Right renal pelvis (tissue), 4 donors: ENCODE data around the gene TIAM1. TPM values are rescaled to one million over a fixed set of nuclear protein-coding genes. Genes with fewer than 3 reads are reported as not detected.

Source experiments
- DNase-seq, 4 donors: peaks; one replicate each; pipeline ENCODE4 v3.0.0-alpha.2; 2013; ENCODE audit warnings: low read depth in 4 of 4, low spot score in 3 of 4, missing footprints in 1 of 4
- polyA plus RNA-seq, 4 donors: library from polyadenylated mRNA; unstranded; fragments of 120-200 nt; gene quantifications; one replicate each; pipeline ENCODE4 v1.2.1, GENCODE V29; 2013; ENCODE audit not compliant: insufficient read length in 4 of 4

TIAM1 gene
- polyA plus RNA-seq, 4 donors: 11.7 to 17.7 (median 15.2) TPM

DNA sequence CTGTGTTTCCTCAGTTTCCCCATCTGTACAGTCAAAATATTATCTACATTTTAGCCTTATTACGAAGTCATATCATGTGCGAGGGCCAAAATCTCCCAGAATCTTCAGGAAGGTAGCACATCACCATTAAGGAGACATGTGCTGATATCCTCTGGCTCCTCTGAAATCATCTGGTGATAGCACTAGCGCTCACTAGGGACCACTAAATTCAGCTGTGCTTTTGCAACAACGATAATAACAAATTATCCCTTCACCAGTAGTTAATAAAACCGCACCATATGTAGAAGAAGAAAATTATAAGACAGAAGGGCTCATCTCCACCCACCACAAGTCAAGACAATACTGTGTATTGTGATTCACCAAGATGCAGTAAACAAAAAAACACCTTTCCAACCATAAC lies 53.3 kb downstream of the TIAM1 start:
- no peak for DNase-seq

DNA sequence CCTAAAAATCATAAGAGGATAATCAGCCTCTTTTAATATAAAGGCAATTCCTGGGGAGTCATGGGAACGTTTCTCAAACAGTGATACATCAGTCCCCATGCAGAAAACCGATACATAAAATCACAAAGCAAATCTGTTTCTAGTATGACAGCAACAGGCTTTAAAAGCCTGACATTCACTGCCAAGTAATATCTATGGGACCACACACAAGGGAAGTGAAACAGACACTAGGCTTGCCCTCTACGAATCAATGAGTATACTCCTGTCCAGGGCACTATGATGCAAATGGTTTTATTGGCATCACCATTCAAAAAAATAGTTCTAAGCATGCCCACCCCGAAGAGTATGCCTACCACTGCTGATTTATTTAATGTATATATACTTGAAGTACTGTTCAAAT lies 54.4 kb downstream of the TIAM1 start:
- no peak for DNase-seq

GRCh38 chr21:31288191-31288590 lies 55.9 kb downstream of the TIAM1 start:
- no peak for DNase-seq

- no peak for DNase-seq
Measured at GRCh38 chr21:31287201-31287600, 56.9 kb downstream of the TIAM1 start.

DNA sequence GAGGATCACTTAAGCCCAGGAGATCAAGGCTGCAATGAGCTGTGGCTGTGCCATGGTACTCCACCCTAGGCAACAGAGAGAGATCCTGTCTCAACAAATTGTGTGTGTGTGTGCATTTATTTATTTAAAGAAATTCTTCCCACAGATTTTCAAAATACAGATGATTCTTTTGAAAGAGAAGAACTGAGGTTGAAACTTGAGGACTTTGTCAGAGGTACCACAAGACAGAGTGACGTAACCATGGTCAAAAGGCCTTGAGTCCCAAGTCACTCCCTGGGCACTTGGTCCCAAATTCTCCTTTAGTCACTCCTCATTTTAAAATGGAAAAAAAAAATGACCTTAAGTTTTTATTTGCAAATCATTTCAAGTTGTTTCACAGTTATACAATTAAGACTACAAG lies 57.4 kb downstream of the TIAM1 start:
- no peak for DNase-seq

DNA sequence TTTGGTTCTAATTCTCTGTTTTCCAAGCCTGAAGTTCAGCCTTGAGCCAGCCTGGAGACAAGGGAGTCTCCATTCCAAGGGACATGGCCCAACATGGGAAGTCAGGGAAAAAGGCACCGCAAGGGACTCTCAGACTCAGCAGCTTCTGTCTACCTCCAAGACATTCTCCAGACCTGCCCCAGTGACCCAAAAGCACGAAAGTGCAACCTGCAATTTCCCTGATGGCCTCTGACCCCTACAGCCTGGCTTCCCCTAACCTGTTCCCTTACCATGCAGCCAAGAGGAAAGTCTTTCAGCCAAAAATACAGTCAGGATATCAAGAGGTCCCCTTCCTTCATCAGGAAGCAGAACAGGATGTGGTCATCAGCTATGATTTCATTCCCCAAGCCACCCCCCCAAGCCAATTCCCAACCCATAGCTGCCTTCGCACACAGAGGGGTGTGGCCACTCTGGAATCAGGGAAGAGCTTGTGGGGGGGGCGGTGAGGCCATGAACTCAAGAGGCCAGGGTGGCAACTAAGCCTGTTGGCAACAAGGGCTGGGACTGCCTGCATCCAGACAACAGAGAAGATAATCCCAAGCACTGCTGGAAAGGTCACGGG lies 59.2 kb downstream of the TIAM1 start:
- no peak for DNase-seq

DNA sequence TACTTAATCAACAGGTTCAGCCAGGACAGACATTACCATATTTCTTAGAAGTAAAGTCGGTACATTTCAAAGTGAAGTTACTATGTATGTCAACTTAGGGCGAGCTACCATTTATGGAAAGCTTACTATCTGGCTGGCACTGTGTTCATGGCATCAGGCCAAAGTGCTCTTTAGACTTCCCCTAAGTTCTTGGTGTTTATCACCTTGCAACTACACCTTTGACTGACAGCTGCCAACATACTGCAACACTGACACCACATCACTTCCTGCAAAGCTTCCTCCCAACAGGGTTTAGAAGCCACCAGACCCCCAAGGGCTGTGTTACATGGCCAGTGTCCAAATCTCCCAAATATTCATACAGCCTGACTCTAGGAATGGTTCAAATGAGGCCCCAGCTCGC lies 61.0 kb downstream of the TIAM1 start:
- no peak for DNase-seq

DNA sequence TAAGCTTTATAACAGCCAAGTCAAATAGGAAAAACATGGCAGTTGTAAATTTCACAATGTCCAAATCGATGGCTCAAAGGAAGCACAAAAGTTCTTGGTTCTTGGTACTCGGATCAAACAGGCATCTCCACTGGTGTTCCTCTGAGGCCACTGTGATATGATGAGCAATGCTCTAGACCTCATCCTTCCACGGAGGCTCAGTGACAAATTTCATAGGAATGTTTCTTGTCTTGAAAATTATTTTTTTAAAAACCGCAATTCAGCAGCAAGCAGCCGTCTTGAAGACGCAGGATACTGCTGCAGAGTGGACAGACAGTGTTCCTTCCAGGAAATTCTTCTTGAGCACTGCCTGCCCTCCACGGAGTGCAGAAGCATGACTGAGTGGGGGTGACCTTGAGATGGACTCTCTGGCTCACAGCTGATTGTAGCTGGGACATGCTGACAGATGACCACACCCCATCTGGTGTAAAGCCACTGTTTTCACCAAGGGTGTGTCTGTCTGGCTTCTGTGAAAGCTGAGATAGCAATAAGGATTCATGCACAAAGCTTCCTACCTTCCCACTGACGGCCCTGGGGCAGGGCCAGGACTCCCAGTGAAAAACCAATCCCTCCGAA lies 61.9 kb downstream of the TIAM1 start:
- no peak for DNase-seq

GRCh38 chr21:31281561-31281960 lies 62.5 kb downstream of the TIAM1 start:
- DNase-seq: no peak

- no peak for DNase-seq
Measured at GRCh38 chr21:31279986-31280385, 64.1 kb downstream of the TIAM1 start.

DNA sequence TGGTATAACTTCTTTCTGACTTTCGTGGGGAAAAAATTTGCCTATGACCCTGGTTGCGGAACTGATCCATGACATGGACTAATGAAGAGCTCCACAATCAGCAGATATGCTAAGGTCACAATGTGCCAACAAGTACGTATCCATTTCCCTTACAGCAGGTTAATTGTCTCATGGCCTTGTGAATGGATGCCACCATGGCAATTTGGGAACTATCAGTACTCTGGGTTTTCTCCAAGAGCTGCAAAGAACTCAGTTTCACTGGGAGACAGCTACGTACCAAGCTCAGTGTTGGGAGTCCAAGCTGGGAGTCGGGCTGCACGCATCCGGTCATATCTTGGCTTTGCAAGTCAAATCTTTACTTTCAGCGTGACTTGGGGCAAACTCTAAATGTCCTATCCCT lies 64.8 kb downstream of the TIAM1 start:
- no peak for DNase-seq

DNA sequence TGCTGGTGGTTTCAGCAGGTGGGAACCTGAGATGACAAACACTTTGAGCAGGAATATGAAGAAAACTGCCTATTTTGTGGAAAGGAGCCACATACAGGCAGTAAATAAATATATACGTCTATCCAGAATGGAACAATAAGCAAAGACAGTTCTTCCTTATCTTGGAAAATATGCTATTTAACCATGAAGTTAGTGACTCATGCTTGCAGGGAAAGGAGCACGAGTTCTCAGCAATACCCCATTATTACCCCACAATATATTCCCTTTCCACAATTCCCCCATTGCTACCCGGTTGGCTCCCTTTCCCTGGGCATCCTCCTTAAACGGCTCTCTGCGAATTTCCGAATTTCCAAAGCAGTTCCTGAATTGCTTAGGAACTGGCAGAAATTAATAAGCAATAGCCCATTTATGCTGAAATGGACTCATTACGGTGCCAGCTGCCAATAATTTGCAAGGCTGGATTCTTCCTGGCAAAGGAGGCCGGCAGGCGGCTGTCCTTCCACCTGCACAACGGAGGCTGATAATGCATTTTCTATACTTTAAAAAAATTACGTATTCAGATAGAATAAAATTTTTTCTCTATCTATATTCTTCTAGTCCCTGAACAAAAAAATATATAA lies 65.4 kb downstream of the TIAM1 start:
- DNase-seq: no peak

DNA sequence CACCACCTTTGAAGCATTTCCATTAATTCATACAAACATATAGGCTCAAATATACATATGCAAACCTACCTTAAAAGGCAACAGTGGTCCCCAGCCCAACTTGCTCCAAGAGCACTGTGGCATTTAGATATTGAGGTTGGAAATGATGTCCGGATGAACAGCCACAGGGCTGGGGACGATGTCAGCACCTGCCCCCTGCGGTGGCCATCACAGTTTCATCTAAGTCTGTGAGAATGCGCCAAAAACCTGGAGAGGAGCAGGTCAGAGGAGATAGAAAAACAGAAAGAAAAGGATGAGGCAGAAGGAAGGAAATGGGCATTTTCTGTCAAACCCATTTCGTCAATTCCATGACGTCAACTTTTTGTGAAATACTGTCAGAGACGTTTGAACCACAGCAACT lies 67.4 kb downstream of the TIAM1 start:
- DNase-seq: no peak

DNA sequence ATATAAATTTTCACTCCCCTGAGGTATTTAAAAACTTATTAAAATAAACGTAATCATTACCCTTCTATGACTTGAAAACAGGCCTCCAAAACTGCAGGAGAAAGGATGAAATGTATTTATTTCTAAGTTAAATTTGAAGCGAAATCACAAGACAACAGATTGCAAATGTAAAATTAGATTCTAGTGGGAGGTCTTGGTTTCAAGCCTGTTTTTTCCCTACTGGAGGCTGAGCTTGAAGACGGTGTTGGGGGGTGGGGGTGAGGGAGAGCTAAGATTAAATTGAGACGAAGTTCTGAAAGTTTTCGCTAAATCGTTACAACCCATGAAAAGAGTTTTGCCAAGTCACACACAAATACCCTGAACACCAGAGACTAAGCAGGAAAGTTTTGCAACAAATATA lies 68.2 kb downstream of the TIAM1 start:
- no peak for DNase-seq

GRCh38 chr21:31273278-31273677 lies 70.8 kb downstream of the TIAM1 start:
- DNase-seq: no peak

- DNase-seq: no peak
Measured at GRCh38 chr21:31268090-31268489, 76.0 kb downstream of the TIAM1 start.

DNA sequence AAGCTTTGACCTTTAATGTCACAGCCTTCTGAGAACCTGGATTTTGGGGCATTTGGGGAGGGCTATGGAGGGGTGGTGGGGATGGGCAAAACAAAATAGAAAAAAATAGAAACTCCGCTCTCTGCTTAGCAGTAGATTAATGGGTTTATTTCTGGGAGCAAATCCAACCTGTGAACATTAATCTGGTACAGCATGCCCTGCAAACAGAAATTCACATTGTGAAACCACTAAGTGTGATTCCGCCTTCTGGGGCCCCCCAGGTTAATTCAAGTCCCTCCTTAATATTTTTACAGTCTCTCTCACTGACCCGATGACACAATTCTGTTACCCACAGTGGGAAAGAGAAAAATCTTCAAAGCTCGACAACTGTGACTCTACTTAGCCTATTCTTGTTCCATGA lies 76.4 kb downstream of the TIAM1 start:
- DNase-seq: no peak

DNA sequence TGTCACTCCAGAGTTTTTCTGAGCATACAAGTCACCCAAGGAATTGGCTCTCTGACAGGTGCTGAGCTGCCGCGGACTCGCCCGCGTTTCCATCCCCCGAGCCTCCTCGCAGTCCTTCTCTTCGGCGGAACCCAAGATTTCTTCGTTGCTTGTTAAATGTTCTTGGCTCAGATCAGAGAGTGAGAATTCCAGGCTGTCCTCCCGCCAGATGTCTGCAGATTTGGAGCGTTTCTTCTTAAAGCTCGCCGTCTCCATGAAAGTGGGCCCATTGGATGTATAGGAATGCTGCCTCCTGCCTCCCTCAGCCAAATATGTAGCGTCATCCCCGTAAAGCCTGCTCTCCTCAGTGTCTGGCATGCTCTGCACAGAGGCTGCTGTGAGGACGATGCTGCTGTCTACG lies 77.8 kb downstream of the TIAM1 start:
- DNase-seq: no peak

DNA sequence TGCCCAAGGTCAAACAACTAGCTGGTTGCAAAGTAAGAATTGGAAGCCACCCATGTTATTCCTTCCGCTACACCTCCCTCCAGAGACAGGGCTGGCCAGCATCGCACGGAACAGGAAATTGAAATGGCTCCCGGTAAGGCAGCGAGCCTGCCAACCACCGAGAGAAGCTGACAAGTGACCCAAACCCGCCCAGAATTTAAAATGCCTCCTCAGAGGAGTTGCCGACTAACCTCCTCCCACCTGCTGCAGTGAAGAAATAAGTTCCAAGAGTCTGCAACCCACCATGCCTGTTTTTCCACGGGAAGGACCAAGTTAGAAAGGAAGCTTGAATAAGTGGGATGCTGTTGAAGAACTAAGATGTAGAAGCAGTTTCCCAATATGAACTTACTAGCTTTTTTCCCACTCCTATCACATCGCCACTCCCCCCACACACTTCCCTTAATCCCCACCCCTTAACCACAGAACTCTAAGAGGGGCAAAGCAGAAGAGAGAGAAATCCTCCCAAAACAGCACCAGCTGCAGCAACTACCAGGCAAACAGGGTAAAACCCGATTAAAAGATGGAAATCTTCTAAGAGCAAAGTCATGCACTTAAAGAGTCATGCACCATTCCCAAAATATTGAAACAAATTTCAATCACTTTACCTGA lies 78.6 kb downstream of the TIAM1 start:
- DNase-seq: no peak

DNA sequence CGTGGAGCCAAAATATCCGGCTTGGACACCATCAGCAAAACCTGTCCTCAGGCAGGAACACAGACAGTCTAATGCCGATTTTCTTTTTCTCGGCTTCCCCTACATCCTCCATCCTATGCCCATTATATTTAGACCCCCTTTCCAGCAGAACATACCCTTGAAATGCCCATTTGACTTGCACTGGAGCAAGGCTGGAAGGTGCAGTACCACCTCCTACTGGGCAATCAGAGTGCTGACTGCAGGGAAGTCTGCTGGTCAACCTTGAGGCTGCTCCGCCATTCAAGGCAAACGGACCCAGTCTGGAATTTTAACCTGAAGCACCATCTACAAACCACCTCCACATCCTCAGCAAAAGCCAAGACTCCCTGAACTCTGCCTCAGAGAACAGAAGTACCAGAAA lies 79.5 kb downstream of the TIAM1 start:
- DNase-seq: no peak

DNA sequence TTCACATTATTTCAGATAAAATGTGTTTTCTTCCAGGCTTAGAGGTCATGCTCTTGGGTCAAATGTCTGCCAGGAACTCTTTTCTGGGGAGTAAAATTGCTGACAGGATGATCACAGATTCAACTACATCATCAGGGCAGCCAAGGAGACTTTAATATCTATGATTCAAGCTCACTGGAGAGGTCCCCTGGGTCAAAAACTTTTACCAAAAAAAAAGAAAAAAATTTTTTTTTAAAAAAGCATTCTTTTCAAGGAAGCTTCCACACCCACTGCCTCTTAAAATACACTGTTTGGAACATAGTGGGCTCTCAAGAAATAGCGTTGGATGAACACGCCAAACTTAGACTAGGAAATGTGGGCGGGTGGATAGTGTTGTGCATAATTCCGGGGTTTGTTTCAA lies 81.3 kb downstream of the TIAM1 start:
- DNase-seq: no peak

GRCh38 chr21:31261759-31262158 lies 82.3 kb downstream of the TIAM1 start:
- DNase-seq: no peak
